Spleen (tissue), 11 donors: ENCODE data around the gene SCYL1. TPM values are rescaled to one million over a fixed set of nuclear protein-coding genes. Genes with fewer than 3 reads are reported as not detected.

Source experiments
- DNase-seq: peaks from one replicate; pipeline ENCODE4 v3.0.0-alpha.2; 2020
- H3K27ac ChIP-seq, 8 donors: fragments of 200-600 bp; sonication (generic) in 7 of 8; 1 replicate in 4 of 8; 2 replicates in 4 of 8; pipeline versions ENCODE4 v1.5.0 to v1.8.0; 2016 to 2021; ENCODE audit warnings: inconsistent platforms in 4 of 8, mild to moderate bottlenecking in 4 of 8, moderate library complexity in 1 of 8
- H3K27me3 ChIP-seq, 7 donors: fragments of 200-600 bp; sonication (generic) in 6 of 7; replicated peaks in 1 of 7; 1 replicate in 4 of 7; 2 replicates in 3 of 7; pipeline versions ENCODE4 v1.5.0 to v1.8.0; 2016 to 2021; ENCODE audit warnings: inconsistent platforms in 3 of 7, mild to moderate bottlenecking in 1 of 7
- H3K36me3 ChIP-seq, 6 donors: fragments of 200-600 bp; sonication (generic) in 5 of 6; 1 replicate in 4 of 6; 2 replicates in 2 of 6; pipeline versions ENCODE4 v1.5.0 to v1.8.0; 2016 to 2021; ENCODE audit warnings: inconsistent platforms in 2 of 6
- H3K4me1 ChIP-seq, 6 donors: fragments of 200-600 bp; sonication (generic) in 5 of 6; 1 replicate in 3 of 6; 2 replicates in 3 of 6; pipeline versions ENCODE4 v1.5.0 to v1.8.0; 2016 to 2021; ENCODE audit warnings: inconsistent platforms in 3 of 6
- H3K4me3 ChIP-seq, 8 donors: fragments of 200-600 bp; sonication (generic) in 7 of 8; 1 replicate in 4 of 8; 2 replicates in 4 of 8; pipeline versions ENCODE4 v1.5.0 to v1.8.0; 2016 to 2021; ENCODE audit warnings: inconsistent platforms in 4 of 8, mild to moderate bottlenecking in 4 of 8, moderate library complexity in 2 of 8
- H3K9me3 ChIP-seq, 8 donors: fragments of 200-600 bp; sonication (generic) in 7 of 8; 1 replicate in 4 of 8; 2 replicates in 4 of 8; pipeline versions ENCODE4 v1.5.0 to v1.8.0; 2016 to 2021; ENCODE audit warnings: inconsistent platforms in 4 of 8
- CTCF ChIP-seq, 11 experiments: fragments of 200-600 bp in 7 of 11; fragments of 450-650 bp in 4 of 11; sonication (generic) in 4 of 11; IDR thresholded peaks in 8 of 11; conservative IDR thresholded peaks in 3 of 11; 1 replicate in 7 of 11; 2 replicates in 4 of 11; pipeline versions ENCODE4 v1.4.0 to v1.8.0; 2016 to 2021; ENCODE audit warnings: antibody characterized with exemption in 11 of 11, inconsistent platforms in 4 of 11, mild to moderate bottlenecking in 1 of 11
- POLR2A ChIP-seq, 3 donors: fragments of 450-650 bp; IDR thresholded peaks; one replicate each; pipeline ENCODE4 v1.5.1; 2017; ENCODE audit warnings: antibody characterized with exemption in 3 of 3, mild to moderate bottlenecking in 1 of 3
- POLR2AphosphoS5 ChIP-seq, 3 donors: sonication (generic); formaldehyde crosslinking; IDR thresholded peaks; one replicate each; pipeline ENCODE4 v1.5.1; 2017; ENCODE audit warnings: antibody characterized with exemption in 3 of 3
- WGBS, 5 donors: extraction: QIAGEN DNeasy Blood & Tissue Kit in 3 of 5; methylation state at CpG; one replicate each; pipeline versions ENCODE4 v1.1.5 to v1.1.7; 2013 to 2018; 5-methylcytosine and 5-hydroxymethylcytosine counted together
- intact Hi-C: fragments of 100-400 bp; cut with DNase I; formaldehyde crosslinking; loops from one replicate; pipeline ENCODE4 v1.15.0; 2023; ENCODE audit warnings: low total_unique reads
- polyA plus RNA-seq, 3 donors: library from polyadenylated mRNA; stranded (reverse); fragments of 200-250 nt; gene quantifications; one replicate each; pipeline ENCODE4 v1.2.1, GENCODE V29; 2013
- total RNA-seq, 7 donors: library from RNA; depleted of rRNA in 3 of 7; stranded (reverse); fragments of >200 nt in 3 of 7; fragmentation: NEBNext Ultra II Directional in 4 of 7; extraction: Animal tissue kit (Norgen Biotek cat#: 25700) in 4 of 7; gene quantifications; one replicate each; pipeline versions ENCODE4 v1.1.0 to v1.2.1, GENCODE V29; 2016 to 2021
- donor health status: healthy with polysubstance abuse.
- donor health status: DM: no; HTN: no; CAD: no; lungs with moderate emphysema.
- donor health status: DM: no; HTN: no; CAD: no.
- donor health status: Bipolar disorder and iron deficiency.
- donor health status: healthy.
- donor health status: DM: no; HTN: no; CAD: no.
- donor health status: DM: yes; HTN: yes; CAD: no.

SCYL1 gene
- total and polyA plus RNA-seq, 10 donors = 52.4 to 125 (median 74.8) TPM

GRCh38 chr11:65496304-65497140 lies 28.4 kb upstream of the SCYL1 start:
- no peaks in the 10 kb centered on the region for H3K27me3 ChIP-seq
- H3K27ac ChIP-seq = peak overlapping the region; percentile 95 to 100 (median 98)
- peak overlapping the region in 7 of 8 donors; percentile 2 to 92 (median 67) for H3K4me3 ChIP-seq
- no peak for DNase-seq
- peaks cover 46 to 66% (median 57%) of the 10 kb centered on the region in 6 donors for H3K4me1 ChIP-seq
- H3K9me3 ChIP-seq = no peaks in the 10 kb centered on the region
- intact Hi-C loops = no loop called here
- peaks cover 0 to 5% (median 4%) of the 10 kb centered on the region in 6 donors for H3K36me3 ChIP-seq
- no peak for TF ChIP-seq CTCF (IDR thresholded peaks at IDR 0.05 in 8 of 11, conservative IDR thresholded peaks at IDR 0.05 in 3 of 11)
- TF ChIP-seq POLR2AphosphoS5 (IDR thresholded peaks at IDR 0.05) = peak in 1 of 3 donors; percentile 39
- WGBS, 5 donors = 42 to 44% (median 42%) methylated on average over 15 of the region's 15 CpGs

DNA sequence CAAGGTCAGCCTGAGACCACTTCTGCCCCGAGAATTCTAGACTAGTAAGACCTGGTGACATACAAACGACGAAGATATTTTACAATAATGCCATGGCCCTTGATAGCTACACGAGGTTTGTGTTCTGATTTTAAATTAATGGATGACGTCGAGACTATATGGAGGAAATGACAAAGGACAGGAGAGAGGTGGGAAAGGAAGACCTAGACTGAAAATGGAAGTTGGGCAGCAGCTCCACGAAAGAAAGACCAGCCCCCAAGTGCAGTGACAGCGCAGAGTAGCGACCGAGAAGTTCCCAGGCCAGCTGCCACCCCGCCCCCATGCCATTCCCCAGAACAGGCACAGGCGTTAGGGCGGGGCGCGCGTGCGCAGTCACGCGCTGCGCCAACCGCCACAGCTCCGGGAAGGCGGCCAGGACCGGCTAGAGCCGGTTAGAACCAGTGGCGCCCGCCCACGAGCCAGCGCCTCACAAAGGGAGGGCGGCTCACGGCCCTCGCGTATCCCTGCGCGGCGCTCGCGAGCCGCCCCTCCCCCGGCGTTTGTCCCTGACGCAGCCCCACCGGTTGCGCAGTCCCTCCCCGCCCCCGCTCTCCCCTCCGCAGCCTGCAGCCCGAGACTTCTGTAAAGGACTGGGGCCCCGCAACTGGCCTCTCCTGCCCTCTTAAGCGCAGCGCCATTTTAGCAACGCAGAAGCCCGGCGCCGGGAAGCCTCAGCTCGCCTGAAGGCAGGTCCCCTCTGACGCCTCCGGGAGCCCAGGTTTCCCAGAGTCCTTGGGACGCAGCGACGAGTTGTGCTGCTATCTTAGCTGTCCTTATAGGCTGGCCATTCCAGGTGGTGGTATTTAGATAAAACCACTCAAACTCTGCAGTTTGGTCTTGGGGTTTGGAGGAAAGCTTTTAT lies 27.5 kb upstream of the SCYL1 start:
- Histone ChIP-seq H3K4me3 (peak overlapping the region; percentile 59 to 92 (median 77)), H3K9me3 (no peaks in the 10 kb centered on the region), H3K27me3 (no peaks in the 10 kb centered on the region), H3K27ac (peak overlapping the region; percentile 95 to 100 (median 98)), H3K36me3 (peaks cover 0 to 14% (median 10%) of the 10 kb centered on the region in 6 donors), H3K4me1 (peaks cover 38 to 57% (median 48%) of the 10 kb centered on the region in 6 donors)
- peak; percentile 100 for DNase-seq
- intact Hi-C loops = no loop called here
- TF ChIP-seq POLR2AphosphoS5 (IDR thresholded peaks at IDR 0.05) = peak; percentile 97 to 99 (median 98)
- TF ChIP-seq POLR2A (IDR thresholded peaks at IDR 0.05) = peak; percentile 52 to 88 (median 82)
- peak in 4 of 11 experiments; percentile 5 to 45 (median 34) for TF ChIP-seq CTCF (IDR thresholded peaks at IDR 0.05 in 8 of 11, conservative IDR thresholded peaks at IDR 0.05 in 3 of 11)
- WGBS, 5 donors = 0 to 1% (median 0%) methylated on average over 53 to 61 of the region's 61 CpGs

DNA sequence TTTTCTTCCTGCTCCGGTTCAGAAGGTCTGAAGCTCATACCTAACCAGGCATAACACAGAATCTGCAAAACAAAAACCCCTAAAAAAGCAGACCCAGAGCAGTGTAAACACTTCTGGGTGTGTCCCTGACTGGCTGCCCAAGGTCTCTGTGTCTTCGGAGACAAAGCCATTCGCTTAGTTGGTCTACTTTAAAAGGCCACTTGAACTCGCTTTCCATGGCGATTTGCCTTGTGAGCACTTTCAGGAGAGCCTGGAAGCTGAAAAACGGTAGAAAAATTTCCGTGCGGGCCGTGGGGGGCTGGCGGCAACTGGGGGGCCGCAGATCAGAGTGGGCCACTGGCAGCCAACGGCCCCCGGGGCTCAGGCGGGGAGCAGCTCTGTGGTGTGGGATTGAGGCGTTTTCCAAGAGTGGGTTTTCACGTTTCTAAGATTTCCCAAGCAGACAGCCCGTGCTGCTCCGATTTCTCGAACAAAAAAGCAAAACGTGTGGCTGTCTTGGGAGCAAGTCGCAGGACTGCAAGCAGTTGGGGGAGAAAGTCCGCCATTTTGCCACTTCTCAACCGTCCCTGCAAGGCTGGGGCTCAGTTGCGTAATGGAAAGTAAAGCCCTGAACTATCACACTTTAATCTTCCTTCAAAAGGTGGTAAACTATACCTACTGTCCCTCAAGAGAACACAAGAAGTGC lies 26.7 kb upstream of the SCYL1 start:
- WGBS, 5 donors = 1 to 4% (median 2%) methylated on average over 24 of the region's 24 CpGs
- peak overlapping the region; percentile 59 to 92 (median 77) for H3K4me3 ChIP-seq
- TF ChIP-seq CTCF (IDR thresholded peaks at IDR 0.05 in 8 of 11, conservative IDR thresholded peaks at IDR 0.05 in 3 of 11) = no peak
- TF ChIP-seq POLR2A (IDR thresholded peaks at IDR 0.05) = no peak
- no peak for TF ChIP-seq POLR2AphosphoS5 (IDR thresholded peaks at IDR 0.05)
- no peaks in the 10 kb centered on the region for H3K27me3 ChIP-seq
- no peak for DNase-seq
- H3K4me1 ChIP-seq = peaks cover 30 to 53% (median 40%) of the 10 kb centered on the region in 6 donors
- no peaks in the 10 kb centered on the region for H3K9me3 ChIP-seq
- intact Hi-C loops = no loop called here
- H3K27ac ChIP-seq = peak overlapping the region; percentile 95 to 100 (median 98)
- peaks cover 0 to 22% (median 17%) of the 10 kb centered on the region in 6 donors for H3K36me3 ChIP-seq
